NCI-H187 treated with DMSO at 0.1 percent for 48 hours (cell line): ENCODE measurements around the gene GGACT.
A peak's percentile ranks its signal among the peaks of the same experiment; 100 is the strongest.
"Not testable (repeated sequence)": the region's sequence is repeated elsewhere in the genome, so short reads cannot be mapped to it uniquely, and the experiment has no call there.

Experiments
- DNase-seq: peaks from one replicate; lab custom pipeline; 2025; lab: John Stamatoyannopoulos, UW

Gene GGACT

GRCh38 chr13:100588331-100589177, at the start of gene GGACT:
GGACT (minus strand) TSS chr13:100588789; CDS start chr13:100532591, 56,198 bp downstream.
- no peak for DNase-seq

- no peak for DNase-seq
Observed at GRCh38 chr13:100637796-100638195, 49.2 kb upstream of the GGACT start.

GRCh38 chr13:100637380-100637779, 48.8 kb upstream of the GGACT start:
- no peak for DNase-seq

GRCh38 chr13:100636441-100636840, 47.9 kb upstream of the GGACT start:
- DNase-seq = no peak

- no peak for DNase-seq
Observed at GRCh38 chr13:100636004-100636403, 47.4 kb upstream of the GGACT start.

GRCh38 chr13:100634696-100635095, 46.1 kb upstream of the GGACT start:
- DNase-seq = no peak

- no peak for DNase-seq
Observed at GRCh38 chr13:100633461-100633860, 44.9 kb upstream of the GGACT start.

GRCh38 chr13:100630555-100630954, 42.0 kb upstream of the GGACT start:
- peak; percentile 44 for DNase-seq

GRCh38 chr13:100627120-100627519, 38.5 kb upstream of the GGACT start:
- no peak for DNase-seq

GRCh38 chr13:100625447-100625846, 36.9 kb upstream of the GGACT start:
- DNase-seq = no peak

- DNase-seq = no peak
Observed at GRCh38 chr13:100620792-100621191, 32.2 kb upstream of the GGACT start.

GRCh38 chr13:100619940-100620339, 31.4 kb upstream of the GGACT start:
- no peak for DNase-seq

GRCh38 chr13:100618897-100619296, 30.3 kb upstream of the GGACT start:
- not testable (repeated sequence) for DNase-seq

DNA sequence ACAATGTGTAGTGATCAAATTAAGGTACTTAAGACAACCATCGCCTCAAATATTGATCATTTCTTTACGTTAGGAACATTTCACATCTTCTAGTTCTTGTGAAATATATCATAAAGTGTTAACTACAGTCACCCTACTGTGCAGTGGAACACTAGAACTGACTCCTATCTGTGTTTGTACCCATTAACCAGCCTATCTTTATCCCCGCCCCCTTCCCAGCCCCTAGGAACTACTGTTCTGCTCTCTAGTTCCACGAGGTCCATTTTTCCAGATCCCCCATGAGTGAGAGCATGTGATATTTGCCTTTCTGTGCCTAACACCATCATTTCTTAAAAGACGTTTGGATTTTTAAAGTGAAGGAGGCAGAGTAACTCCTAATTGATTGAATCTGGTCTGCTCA, 24.4 kb upstream of the GGACT start:
- DNase-seq = no peak

- DNase-seq = no peak
Observed at GRCh38 chr13:100611678-100612492, 23.3 kb upstream of the GGACT start.

GRCh38 chr13:100610391-100611347, 22.1 kb upstream of the GGACT start:
- DNase-seq = no peak

DNA sequence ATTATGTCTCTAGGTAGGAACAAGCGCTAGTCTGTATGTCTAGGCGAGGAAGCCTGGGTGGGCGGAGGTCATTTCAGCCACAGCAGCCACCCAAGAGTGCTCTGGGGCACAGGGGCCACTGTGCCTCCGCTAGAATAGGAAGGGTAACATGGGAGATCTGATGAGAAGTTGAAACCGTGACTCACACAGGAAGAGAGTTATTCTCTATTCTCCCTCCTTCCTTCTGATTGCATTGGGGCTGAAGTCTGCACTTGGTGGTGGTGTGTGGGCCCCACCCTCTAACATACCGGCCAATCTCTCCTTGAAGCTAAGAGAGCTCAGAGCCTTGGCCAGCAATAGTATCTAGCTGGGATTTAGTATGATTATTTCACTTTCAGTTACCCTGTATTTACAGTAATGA, 20.3 kb upstream of the GGACT start:
- no peak for DNase-seq

DNA sequence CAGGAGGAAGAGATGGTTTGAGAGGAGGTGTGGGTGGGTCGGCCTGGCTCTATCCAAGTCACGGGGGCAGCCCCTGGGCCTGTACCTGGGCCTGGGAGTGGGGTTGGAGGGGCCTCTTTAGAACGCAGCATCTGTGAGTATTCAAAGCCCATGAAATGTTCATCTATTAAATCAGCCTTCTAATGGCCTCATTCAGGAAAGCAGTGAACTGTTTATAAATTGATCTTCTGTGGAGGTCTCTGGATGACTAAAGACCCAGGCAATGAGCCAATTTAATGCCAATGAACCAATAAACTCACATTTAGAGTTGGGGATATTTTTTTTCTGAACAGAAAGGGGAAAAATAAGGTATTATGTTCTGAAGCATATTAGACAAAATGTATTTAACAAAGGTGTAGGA, 19.9 kb upstream of the GGACT start:
- no peak for DNase-seq

GRCh38 chr13:100604918-100605710, 16.5 kb upstream of the GGACT start:
- no peak for DNase-seq

DNA sequence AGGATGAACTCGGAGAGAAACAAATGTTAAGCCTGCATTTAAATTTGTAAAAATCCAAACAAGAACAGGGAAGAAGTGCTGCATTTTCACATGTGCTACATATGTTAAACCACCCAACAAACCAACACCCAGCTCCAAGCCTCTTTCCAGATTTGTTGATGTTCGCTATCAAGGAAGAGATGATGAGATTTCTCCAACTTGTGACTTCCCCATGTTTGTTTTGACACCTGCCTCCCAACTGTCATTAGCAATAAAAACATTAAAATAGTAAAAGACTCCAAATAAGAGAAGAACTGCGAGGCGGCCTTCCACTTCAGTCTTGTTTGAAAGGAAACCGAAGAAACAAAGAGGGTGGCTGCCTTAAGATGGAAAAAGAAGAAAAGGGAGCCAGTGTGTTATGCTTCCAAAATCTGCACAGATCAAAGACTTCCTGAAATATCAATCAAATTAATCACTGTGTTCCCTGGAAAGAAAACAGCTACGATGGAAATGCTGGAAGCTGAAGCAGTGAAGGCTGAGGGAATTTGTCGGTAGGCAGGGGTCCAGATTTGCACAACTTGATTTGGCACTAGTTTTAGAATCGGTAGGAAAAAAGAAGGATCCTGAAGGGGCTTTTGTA, 14.0 kb upstream of the GGACT start:
- no peak for DNase-seq

DNA sequence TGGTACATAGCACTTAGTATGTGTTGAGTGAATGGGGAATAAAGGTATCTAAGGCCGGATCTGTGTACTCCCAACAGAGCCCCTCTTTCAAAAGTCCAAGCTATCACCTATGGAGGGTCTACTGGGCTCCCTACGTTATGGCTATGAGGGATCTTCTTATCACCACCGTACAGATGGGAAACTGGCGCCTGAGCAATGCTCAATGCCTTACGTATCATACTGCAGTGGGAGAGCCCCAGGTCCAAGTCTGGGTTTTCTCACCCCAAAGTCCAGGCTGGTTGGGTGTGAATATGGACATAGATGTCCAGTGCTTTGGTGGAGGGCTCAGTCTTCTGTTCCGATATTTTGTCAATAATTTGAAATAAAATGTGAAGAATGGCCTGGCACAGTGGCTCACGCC, 13.1 kb upstream of the GGACT start:
- DNase-seq = no peak
